Panc1 (cell line): ENCODE results near the gene ELOVL1.

Source experiments
- POLR2AphosphoS5 ChIP-seq: IDR thresholded peaks from 2 replicates; pipeline ENCODE4 v1.6.1; 2012; ENCODE audit warnings: mild to moderate bottlenecking, low read depth, low read length, moderate library complexity
- TF ChIP-seq, protein P1 (sequence below): fragments of 450-650 bp; IDR thresholded peaks from 2 replicates; pipeline ENCODE4 v1.5.1; 2017; ENCODE audit warnings: mild to moderate bottlenecking

DNA sequence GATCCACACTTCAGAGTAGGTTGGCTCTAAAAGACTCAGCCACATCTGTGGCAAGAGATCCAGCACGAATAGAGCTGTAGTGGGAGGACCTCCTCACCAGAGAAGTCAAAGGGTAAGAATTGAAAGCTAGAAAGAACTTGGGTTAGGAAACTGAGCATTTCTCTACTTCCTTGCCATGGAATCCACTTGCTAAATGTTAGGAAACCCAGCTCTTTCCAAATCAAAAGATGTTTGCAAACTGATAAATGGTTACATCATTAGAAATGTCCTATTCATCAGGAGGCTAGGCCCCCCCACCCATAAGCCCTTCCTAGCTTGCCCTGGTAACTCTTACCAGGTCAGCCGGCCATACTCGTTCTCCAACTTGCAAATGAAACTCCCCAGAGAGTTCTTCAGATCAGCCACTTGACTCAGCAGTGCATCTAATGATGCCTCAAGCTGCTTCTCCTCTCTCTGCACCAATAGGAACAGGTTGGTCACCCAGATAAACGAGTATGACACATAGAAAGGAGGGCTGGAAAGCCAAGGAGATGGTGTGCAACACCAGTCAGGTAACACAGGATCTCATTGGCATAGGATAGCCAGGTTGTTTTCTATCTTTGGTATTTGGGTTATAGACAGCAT is 20.3 kb upstream of the ELOVL1 start:
- TF ChIP-seq POLR2AphosphoS5 = no peak
- TF ChIP-seq, protein P1, sequence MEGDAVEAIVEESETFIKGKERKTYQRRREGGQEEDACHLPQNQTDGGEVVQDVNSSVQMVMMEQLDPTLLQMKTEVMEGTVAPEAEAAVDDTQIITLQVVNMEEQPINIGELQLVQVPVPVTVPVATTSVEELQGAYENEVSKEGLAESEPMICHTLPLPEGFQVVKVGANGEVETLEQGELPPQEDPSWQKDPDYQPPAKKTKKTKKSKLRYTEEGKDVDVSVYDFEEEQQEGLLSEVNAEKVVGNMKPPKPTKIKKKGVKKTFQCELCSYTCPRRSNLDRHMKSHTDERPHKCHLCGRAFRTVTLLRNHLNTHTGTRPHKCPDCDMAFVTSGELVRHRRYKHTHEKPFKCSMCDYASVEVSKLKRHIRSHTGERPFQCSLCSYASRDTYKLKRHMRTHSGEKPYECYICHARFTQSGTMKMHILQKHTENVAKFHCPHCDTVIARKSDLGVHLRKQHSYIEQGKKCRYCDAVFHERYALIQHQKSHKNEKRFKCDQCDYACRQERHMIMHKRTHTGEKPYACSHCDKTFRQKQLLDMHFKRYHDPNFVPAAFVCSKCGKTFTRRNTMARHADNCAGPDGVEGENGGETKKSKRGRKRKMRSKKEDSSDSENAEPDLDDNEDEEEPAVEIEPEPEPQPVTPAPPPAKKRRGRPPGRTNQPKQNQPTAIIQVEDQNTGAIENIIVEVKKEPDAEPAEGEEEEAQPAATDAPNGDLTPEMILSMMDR = no peak
